ENCODE data around the gene PFAS.
"Not testable (repeated sequence)": the region's sequence is repeated elsewhere in the genome, so short reads cannot be mapped to it uniquely, and the experiment has no call there.

Gene PFAS

GRCh38 chr17:8249621-8250500 is 772 bp downstream of the PFAS start:
- peak overlapping the region; percentile 99 for H3K27ac ChIP-seq
- no peak for TF ChIP-seq ZFX (IDR thresholded peaks at IDR 0.05; ENCODE audit: borderline replicate concordance)
- no peak for TF ChIP-seq CTCF (IDR thresholded peaks at IDR 0.05)

- not testable (repeated sequence) for H3K27ac ChIP-seq
Observed at GRCh38 chr17:8251411-8251810, 2.3 kb downstream of the PFAS start.

GRCh38 chr17:8253801-8254200 is 4.7 kb downstream of the PFAS start:
- H3K27ac ChIP-seq = no peak overlapping the region
- TF ChIP-seq ZFX (IDR thresholded peaks at IDR 0.05; ENCODE audit: borderline replicate concordance) = no peak
- peak; percentile 31 for TF ChIP-seq CTCF (IDR thresholded peaks at IDR 0.05)

GRCh38 chr17:8254881-8255280 is 5.8 kb downstream of the PFAS start:
- no peak overlapping the region for H3K27ac ChIP-seq
- TF ChIP-seq CTCF (IDR thresholded peaks at IDR 0.05) (no peak), ZFX (IDR thresholded peaks at IDR 0.05; ENCODE audit: borderline replicate concordance) (no peak)

- TF ChIP-seq ZFX (IDR thresholded peaks at IDR 0.05; ENCODE audit: borderline replicate concordance) (no peak), CTCF (IDR thresholded peaks at IDR 0.05) (no peak)
- no peak overlapping the region for H3K27ac ChIP-seq
Observed at GRCh38 chr17:8255499-8255898, 6.4 kb downstream of the PFAS start.

GRCh38 chr17:8256291-8256690 is 7.2 kb downstream of the PFAS start:
- H3K27ac ChIP-seq = no peak overlapping the region
- TF ChIP-seq ZFX (IDR thresholded peaks at IDR 0.05; ENCODE audit: borderline replicate concordance) (no peak), CTCF (IDR thresholded peaks at IDR 0.05) (no peak)

GRCh38 chr17:8256691-8257090 is 7.6 kb downstream of the PFAS start:
- TF ChIP-seq CTCF (IDR thresholded peaks at IDR 0.05) (no peak), ZFX (IDR thresholded peaks at IDR 0.05; ENCODE audit: borderline replicate concordance) (no peak)
- no peak overlapping the region for H3K27ac ChIP-seq

Measured in 22Rv1 (cell line).